DOHH2 (cell line): Measurements from ENCODE around the gene CBL.

Source experiments
- H3F3A ChIP-seq: fragments of 200-600 bp; sonication (generic), shearing (Covaris generic); 2 replicates; pipeline ENCODE4 v1.6.0; 2016; ENCODE audit warnings: antibody characterized with exemption, mild to moderate bottlenecking; ENCODE audit not compliant: control insufficient read depth, insufficient read depth
- H3K27ac ChIP-seq: fragments of 200-600 bp; sonication (generic); 2 replicates; pipeline ENCODE4 v1.5.1; 2014; ENCODE audit warnings: low read depth, mild to moderate bottlenecking, low read length, moderate library complexity
- H3K27me3 ChIP-seq: fragments of 200-600 bp; sonication (generic); 2 replicates; pipeline ENCODE4 v1.6.1; 2014; ENCODE audit warnings: mild to moderate bottlenecking, low read length, mixed read lengths; ENCODE audit not compliant: control insufficient read depth
- H3K36me3 ChIP-seq: fragments of 200-600 bp; sonication (generic); 2 replicates; pipeline ENCODE4 v1.6.1; 2014; ENCODE audit warnings: mild to moderate bottlenecking, low read length, moderate library complexity, mixed read lengths; ENCODE audit not compliant: control insufficient read depth
- H3K4me1 ChIP-seq: fragments of 200-600 bp; sonication (generic); 2 replicates; pipeline ENCODE4 v1.6.1; 2014; ENCODE audit warnings: mild to moderate bottlenecking, low read length, mixed read lengths; ENCODE audit not compliant: control insufficient read depth
- H3K4me2 ChIP-seq: fragments of 200-600 bp; sonication (generic); 2 replicates; pipeline ENCODE4 v1.6.0; 2014; ENCODE audit warnings: mild to moderate bottlenecking, low read length, moderate library complexity
- H3K4me3 ChIP-seq: fragments of 200-600 bp; sonication (generic); 2 replicates; pipeline ENCODE4 v1.5.1; 2014; ENCODE audit warnings: mild to moderate bottlenecking, low read length, mixed read lengths
- H3K79me2 ChIP-seq: fragments of 200-600 bp; sonication (generic); 2 replicates; pipeline ENCODE4 v1.6.1; 2014; ENCODE audit warnings: mild to moderate bottlenecking, low read length, mixed read lengths; ENCODE audit not compliant: control insufficient read depth
- H3K9me2 ChIP-seq: fragments of 200-600 bp; sonication (generic); replicated peaks from 2 replicates; pipeline ENCODE4 v1.6.1; 2014; ENCODE audit warnings: mild to moderate bottlenecking, low read length, mixed read lengths; ENCODE audit not compliant: control insufficient read depth
- H3K9me3 ChIP-seq: fragments of 200-600 bp; sonication (generic); 2 replicates; pipeline ENCODE4 v1.6.1; 2014; ENCODE audit warnings: antibody characterized with exemption, low read length, mixed read lengths; ENCODE audit not compliant: control insufficient read depth, insufficient read depth
- H4K20me1 ChIP-seq: fragments of 200-600 bp; sonication (generic); 2 replicates; pipeline ENCODE4 v1.6.0; 2014; ENCODE audit warnings: low read depth, mild to moderate bottlenecking, antibody characterized with exemption, low read length, moderate library complexity; ENCODE audit not compliant: control insufficient read depth, insufficient read depth
- CTCF ChIP-seq: fragments of 200-600 bp; sonication (generic); IDR thresholded peaks from one replicate; pipeline ENCODE4 v1.5.1; 2014; ENCODE audit warnings: antibody characterized with exemption, mild to moderate bottlenecking, low read depth, low read length; ENCODE audit not compliant: poor library complexity, severe bottlenecking
- EZH2phosphoT487 ChIP-seq: fragments of 200-600 bp; sonication (generic); IDR thresholded peaks from 2 replicates; pipeline ENCODE4 v1.6.1; 2017; ENCODE audit warnings: borderline replicate concordance, mild to moderate bottlenecking, antibody characterized with exemption, low read length, moderate library complexity, mixed read lengths

CBL gene

DNA sequence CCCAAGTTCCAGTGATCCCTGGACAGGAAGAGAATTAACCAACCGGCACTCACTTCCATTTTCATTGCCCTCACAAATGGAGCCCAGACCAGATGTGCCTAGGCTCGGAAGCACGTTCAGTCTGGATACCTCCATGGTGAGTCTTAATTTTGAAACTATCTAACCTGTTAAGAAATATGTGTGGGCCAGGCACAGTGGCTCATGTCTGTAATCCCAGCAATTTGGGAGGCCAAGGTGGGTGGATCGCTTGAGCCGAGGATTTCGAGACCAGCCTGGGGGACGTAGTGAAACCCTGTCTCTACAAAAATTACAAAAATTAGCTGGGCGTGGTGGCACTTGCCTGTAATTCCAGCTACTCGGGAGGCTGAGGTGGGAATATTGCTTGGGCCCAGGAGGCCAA lies 79.3 kb downstream of the CBL start:
- no peaks in the 10 kb centered on the region for H3K9me2 ChIP-seq
- no peak overlapping the region for H3K4me3 ChIP-seq
- no peaks in the 10 kb centered on the region for H3K79me2 ChIP-seq
- H3F3A ChIP-seq: peaks cover 6% of the 10 kb centered on the region; the same call in 1 of the 2 replicates
- no peaks in the 10 kb centered on the region for H3K9me3 ChIP-seq
- peaks cover 4% of the 10 kb centered on the region; the same call in 1 of the 2 replicates for H3K4me1 ChIP-seq
- H4K20me1 ChIP-seq: no peaks in the 10 kb centered on the region
- H3K4me2 ChIP-seq: no peak overlapping the region
- peaks cover 53% of the 10 kb centered on the region for H3K36me3 ChIP-seq
- no peak for TF ChIP-seq CTCF
- no peak for TF ChIP-seq EZH2phosphoT487
- H3K27ac ChIP-seq: no peak overlapping the region
- no peaks in the 10 kb centered on the region for H3K27me3 ChIP-seq

DNA sequence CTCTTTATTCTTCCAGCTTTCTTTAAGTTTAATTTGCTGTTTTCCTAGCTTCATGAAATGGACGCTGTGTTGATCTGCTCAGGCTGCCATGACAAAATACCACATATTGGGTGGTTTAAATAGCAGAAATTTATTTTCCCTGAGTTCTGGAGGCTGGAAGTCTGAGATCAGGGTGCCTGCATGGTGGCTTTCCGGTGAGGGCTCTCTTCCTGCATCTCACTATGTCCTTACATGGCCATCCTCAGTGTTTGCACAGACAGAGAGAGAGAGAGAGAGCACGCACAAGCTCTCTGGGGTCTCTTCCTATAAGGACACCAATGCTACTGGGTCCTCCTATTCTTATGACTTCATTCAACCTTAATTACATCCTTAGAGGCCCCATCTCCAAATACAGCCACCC lies 82.1 kb downstream of the CBL start:
- Histone ChIP-seq H4K20me1 (no peaks in the 10 kb centered on the region), H3F3A (peaks cover 6% of the 10 kb centered on the region; the same call in 1 of the 2 replicates), H3K79me2 (no peaks in the 10 kb centered on the region), H3K27ac (no peak overlapping the region), H3K4me1 (peaks cover 4% of the 10 kb centered on the region; the same call in 1 of the 2 replicates), H3K4me2 (no peak overlapping the region), H3K36me3 (peaks cover 59% of the 10 kb centered on the region), H3K9me3 (no peaks in the 10 kb centered on the region), H3K9me2 (no peaks in the 10 kb centered on the region), H3K27me3 (no peaks in the 10 kb centered on the region), H3K4me3 (no peak overlapping the region)
- TF ChIP-seq CTCF (no peak), EZH2phosphoT487 (no peak)

DNA sequence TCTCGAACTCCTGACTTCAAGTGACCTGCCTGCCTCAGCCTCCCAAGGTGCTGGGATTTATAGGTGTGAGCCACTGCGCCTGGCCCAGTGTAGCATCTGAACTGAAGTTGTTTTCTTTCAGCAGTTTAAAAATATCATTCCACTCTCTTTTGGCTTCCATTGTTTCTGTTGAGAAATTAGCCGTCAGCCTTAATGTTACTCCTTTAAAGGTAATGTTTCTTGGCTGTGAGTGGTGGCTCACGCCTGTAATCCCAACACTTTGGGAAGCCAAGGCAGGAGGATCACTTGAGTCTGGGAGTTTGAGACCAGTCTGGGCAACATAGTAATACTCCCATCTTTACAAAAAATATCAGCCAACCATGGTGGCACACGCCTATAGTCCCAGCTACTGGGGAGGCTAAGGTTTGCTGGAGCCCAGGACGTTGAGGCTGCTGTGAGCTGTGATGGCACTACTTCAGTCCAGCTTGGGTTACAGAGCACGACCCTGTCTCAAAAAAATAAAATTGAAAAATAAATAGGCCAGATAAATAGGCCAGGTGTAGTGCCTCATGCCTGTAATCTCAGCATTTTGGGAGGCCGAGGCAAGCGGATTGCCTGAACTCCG lies 84.9 kb downstream of the CBL start:
- H3K9me3 ChIP-seq: no peaks in the 10 kb centered on the region
- no peaks in the 10 kb centered on the region for H3K4me1 ChIP-seq
- no peaks in the 10 kb centered on the region for H4K20me1 ChIP-seq
- no peaks in the 10 kb centered on the region for H3F3A ChIP-seq
- no peak overlapping the region for H3K4me2 ChIP-seq
- TF ChIP-seq EZH2phosphoT487: no peak
- TF ChIP-seq CTCF: no peak
- no peaks in the 10 kb centered on the region for H3K27me3 ChIP-seq
- H3K4me3 ChIP-seq: no peak overlapping the region
- no peaks in the 10 kb centered on the region for H3K9me2 ChIP-seq
- peaks cover 49% of the 10 kb centered on the region for H3K36me3 ChIP-seq
- no peaks in the 10 kb centered on the region for H3K79me2 ChIP-seq
- no peak overlapping the region for H3K27ac ChIP-seq
